Ovary (tissue), 9 donors: ENCODE data around the gene NOS1. TPM values are rescaled to one million over a fixed set of nuclear protein-coding genes. Genes with fewer than 3 reads are reported as not detected.
"Not testable (repeated sequence)": the region's sequence is repeated elsewhere in the genome, so short reads cannot be mapped to it uniquely, and the experiment has no call there.

Source experiments
- DNase-seq, 5 donors: peaks; one replicate each; pipeline ENCODE4 v3.0.0-alpha.2; 2019 to 2020
- H3K27ac ChIP-seq, 2 donors: fragments of 200-600 bp; one replicate each; pipeline versions ENCODE4 v1.5.1 to v1.8.0; 2019 to 2022
- H3K27me3 ChIP-seq: fragments of 200-600 bp; one replicate; pipeline ENCODE4 v1.8.0; 2022
- H3K36me3 ChIP-seq: fragments of 200-600 bp; sonication (generic); one replicate; pipeline ENCODE4 v1.5.1; 2019
- H3K4me1 ChIP-seq: one replicate; pipeline ENCODE4 v1.8.1; 2013; ENCODE audit warnings: mild to moderate bottlenecking, moderate library complexity; ENCODE audit not compliant: insufficient read depth
- H3K4me3 ChIP-seq: fragments of 200-600 bp; sonication (generic); one replicate; pipeline ENCODE4 v1.5.1; 2017
- H3K9me3 ChIP-seq, 2 donors: fragments of 200-600 bp in 1 of 2; sonication (generic) in 1 of 2; one replicate each; pipeline versions ENCODE4 v1.5.1 to v1.8.1; 2013 to 2019; ENCODE audit warnings: mild to moderate bottlenecking in 1 of 2, moderate library complexity in 1 of 2
- CTCF ChIP-seq, 3 donors: fragments of 450-650 bp in 2 of 3; fragments of 200-600 bp in 1 of 3; IDR thresholded peaks; one replicate each; pipeline versions ENCODE4 v1.5.1 to v1.8.0; 2016 to 2022; ENCODE audit warnings: antibody characterized with exemption in 3 of 3, mild to moderate bottlenecking in 1 of 3
- EP300 ChIP-seq: sonication (generic); formaldehyde crosslinking; IDR thresholded peaks from one replicate; pipeline ENCODE4 v1.6.1; 2017; ENCODE audit warnings: antibody characterized with exemption
- POLR2A ChIP-seq: fragments of 450-650 bp; IDR thresholded peaks from one replicate; pipeline ENCODE4 v1.6.1; 2017; ENCODE audit warnings: antibody characterized with exemption, mild to moderate bottlenecking, moderate library complexity
- WGBS, 3 donors: extraction: QIAGEN DNeasy Blood & Tissue Kit in 1 of 3; methylation state at CpG; one replicate each; pipeline versions ENCODE4 v1.1.5 to v1.1.7; 2013 to 2017; 5-methylcytosine and 5-hydroxymethylcytosine counted together
- intact Hi-C, 4 donors: fragments of 100-400 bp; cut with DNase I; formaldehyde crosslinking; loops; one replicate each; pipeline versions ENCODE4 v1.11.0 to v1.15.1; 2022 to 2023
- polyA plus RNA-seq, 2 donors: library from polyadenylated mRNA; stranded (reverse); fragments of 200-250 nt in 1 of 2; fragments of 350-450 nt in 1 of 2; fragmentation: Illumina TruSeq in 1 of 2; extraction: RNeasy Lipid Tissue Mini Kit (QIAGEN cat#74804) in 1 of 2; gene quantifications; one replicate each; pipeline ENCODE4 v1.2.3, GENCODE V29; 2013 to 2014
- total RNA-seq, 7 donors: library from RNA; depleted of rRNA in 2 of 7; stranded (reverse); fragments of >200 nt in 2 of 7; fragmentation: NEBNext Ultra II Directional in 3 of 7; extraction: Animal tissue kit (Norgen Biotek cat#: 25700) in 3 of 7; gene quantifications; one replicate each; pipeline versions ENCODE4 v1.1.0 to v1.2.4, GENCODE V29; 2016 to 2023
- donor health status: DM: no; HTN: no; CAD: no; lungs with moderate emphysema.
- donor health status: DM: no; HTN: no; CAD: no.
- donor health status: Bipolar disorder and iron deficiency.
- donor health status: DM: yes; HTN: yes; CAD: no.
- donor health status: DM: no; HTN: no; CAD: no.
- donor health status: DM: yes; HTN: yes; CAD: no.

The NOS1 gene
- total and polyA plus RNA-seq, 9 donors: 0.05 to 0.48 (median 0.22) TPM

- Histone ChIP-seq H3K36me3 (no peaks in the 10 kb centered on the region), H3K27me3 (no peaks in the 10 kb centered on the region), H3K4me3 (no peak overlapping the region), H3K27ac (no peak overlapping the region), H3K9me3 (no peaks in the 10 kb centered on the region), H3K4me1 (no peaks in the 10 kb centered on the region)
- DNase-seq: no peak
- 45 to 64% (median 61%) methylated on average over 2 of the region's 2 CpGs for WGBS, 3 donors
- intact Hi-C loops: no loop called here
- TF ChIP-seq EP300: no peak
- no peak for TF ChIP-seq CTCF (IDR thresholded peaks at IDR 0.05)
- TF ChIP-seq POLR2A: no peak
Measured at GRCh38 chr12:117207675-117208074, 153.8 kb downstream of the NOS1 start.

- DNase-seq: no peak
- H3K27me3 ChIP-seq: no peaks in the 10 kb centered on the region
- intact Hi-C loops: no loop called here
- no peaks in the 10 kb centered on the region for H3K9me3 ChIP-seq
- no peak overlapping the region for H3K4me3 ChIP-seq
- H3K36me3 ChIP-seq: no peaks in the 10 kb centered on the region
- 77 to 88% (median 82%) methylated on average over 9 of the region's 9 CpGs for WGBS, 3 donors
- TF ChIP-seq EP300 (no peak), POLR2A (no peak), CTCF (IDR thresholded peaks at IDR 0.05) (no peak)
- H3K27ac ChIP-seq: no peak overlapping the region
- no peaks in the 10 kb centered on the region for H3K4me1 ChIP-seq
Measured at GRCh38 chr12:117202556-117202955, 158.9 kb downstream of the NOS1 start.

- no peak for TF ChIP-seq CTCF (IDR thresholded peaks at IDR 0.05)
- TF ChIP-seq EP300: no peak
- no peak for TF ChIP-seq POLR2A
- intact Hi-C loops: no loop called here
- no peak overlapping the region for H3K4me3 ChIP-seq
- WGBS, 3 donors: 87 to 93% (median 93%) methylated on average over 9 of the region's 9 CpGs
- H3K27ac ChIP-seq: no peak overlapping the region
- H3K27me3 ChIP-seq: no peaks in the 10 kb centered on the region
- no peaks in the 10 kb centered on the region for H3K36me3 ChIP-seq
- H3K9me3 ChIP-seq: no peaks in the 10 kb centered on the region
- no peak for DNase-seq
- no peaks in the 10 kb centered on the region for H3K4me1 ChIP-seq
Measured at GRCh38 chr12:117202033-117202432, 159.4 kb downstream of the NOS1 start.

- H3K36me3 ChIP-seq, H3K4me3 ChIP-seq, H3K9me3 ChIP-seq, H3K4me1 ChIP-seq, DNase-seq, H3K27ac ChIP-seq, H3K27me3 ChIP-seq, intact Hi-C loops: not testable (repeated sequence)
- WGBS, 3 donors: 90 to 94% (median 91%) methylated on average over 8 of the region's 8 CpGs
Measured at GRCh38 chr12:117199956-117200744, 161.3 kb downstream of the NOS1 start.

GRCh38 chr12:117196334-117196733 is 165.1 kb downstream of the NOS1 start:
- H3K4me1 ChIP-seq, H3K27ac ChIP-seq, H3K27me3 ChIP-seq, H3K4me3 ChIP-seq, intact Hi-C loops, H3K9me3 ChIP-seq, H3K36me3 ChIP-seq: not testable (repeated sequence)
- peak in 1 of 5 donors; percentile 7 for DNase-seq
- 89 to 95% (median 95%) methylated on average over 6 of the region's 6 CpGs for WGBS, 3 donors

GRCh38 chr12:117195027-117195426 is 166.4 kb downstream of the NOS1 start:
- H3K4me3 ChIP-seq, H3K27me3 ChIP-seq, H3K27ac ChIP-seq, H3K4me1 ChIP-seq, intact Hi-C loops, H3K36me3 ChIP-seq, H3K9me3 ChIP-seq: not testable (repeated sequence)
- 83 to 92% (median 84%) methylated on average over 9 of the region's 9 CpGs for WGBS, 3 donors
- peak in 1 of 5 donors; percentile 9 for DNase-seq
